Stimulated activated CD8-positive, alpha-beta memory T cell treated with anti-CD3 and anti-CD28 coated beads, Interleukin-12 subunit alpha, Interleukin-12 subunit beta, amount 100 ng/mL, for 1 hour (primary cell): ENCODE data around the gene COL23A1.
"Not testable (repeated sequence)": the region's sequence is repeated elsewhere in the genome, so short reads cannot be mapped to it uniquely, and the experiment has no call there.

Experiments
- DNase-seq: peaks from one replicate; pipeline ENCODE4 v3.0.0-alpha.2; 2020; ENCODE audit warnings: low read depth

COL23A1 gene

DNA sequence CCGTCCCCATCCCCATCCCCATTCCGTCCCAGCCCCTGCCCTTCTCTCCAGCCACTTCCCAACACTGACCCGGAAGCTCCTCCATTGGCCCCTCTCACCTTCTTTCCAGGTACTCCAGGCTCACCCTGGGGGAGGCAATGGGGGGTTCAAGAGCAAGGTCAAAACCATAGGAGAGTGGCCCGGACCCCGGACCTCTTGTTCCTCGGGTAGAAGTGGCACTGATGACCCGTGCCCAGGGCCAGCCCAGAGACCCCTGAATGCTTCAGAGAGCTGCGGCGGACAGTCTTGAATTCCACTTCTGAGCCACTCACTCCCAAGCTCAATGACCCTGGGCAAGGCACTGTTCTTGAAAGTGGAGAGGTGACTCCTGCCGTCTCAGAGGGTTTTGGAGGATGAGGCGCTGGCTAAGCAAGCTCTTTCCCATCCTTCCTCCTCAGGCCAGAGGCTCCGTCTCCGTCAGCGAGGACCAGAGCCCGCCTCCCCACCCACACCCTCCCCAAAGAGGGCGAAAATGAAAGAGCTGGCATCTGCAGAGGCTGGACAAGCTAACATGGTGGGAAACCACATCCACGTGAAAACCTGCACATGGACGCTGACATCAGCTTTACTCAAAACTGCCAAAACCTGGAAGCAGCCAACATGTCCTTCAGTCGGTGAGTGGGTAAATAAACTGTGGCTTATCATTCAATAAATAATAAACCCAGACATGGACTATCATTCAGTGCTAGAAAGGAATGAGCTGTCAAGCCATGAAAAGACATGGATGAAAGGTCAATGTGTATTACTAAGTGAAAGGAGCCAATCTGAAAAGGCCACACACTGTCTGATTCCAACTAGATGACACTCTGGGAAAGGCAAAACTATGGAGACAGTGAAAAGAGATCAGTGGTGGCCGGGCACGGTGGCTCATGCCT is 330.3 kb downstream of the COL23A1 start:
- DNase-seq: no peak

DNA sequence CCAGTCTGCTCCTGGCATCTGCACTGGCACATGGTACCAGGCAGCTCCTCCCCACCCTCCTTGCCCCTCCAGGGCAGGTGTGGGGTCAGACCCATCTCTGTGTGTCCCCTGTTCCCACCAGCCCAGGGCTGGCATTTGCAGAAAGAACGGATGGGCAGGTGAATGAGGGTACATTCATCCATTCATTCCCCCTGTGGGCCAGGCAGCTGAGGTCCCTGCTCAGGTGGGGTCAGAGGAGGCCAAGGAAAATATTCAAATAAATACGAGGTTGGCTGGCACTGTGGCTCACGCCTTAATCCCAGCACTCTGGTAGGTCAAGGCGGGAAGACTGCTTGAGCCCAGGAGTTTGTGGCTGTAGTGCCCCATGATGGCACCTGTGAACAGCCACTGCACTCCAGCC is 332.5 kb downstream of the COL23A1 start:
- DNase-seq: no peak

DNA sequence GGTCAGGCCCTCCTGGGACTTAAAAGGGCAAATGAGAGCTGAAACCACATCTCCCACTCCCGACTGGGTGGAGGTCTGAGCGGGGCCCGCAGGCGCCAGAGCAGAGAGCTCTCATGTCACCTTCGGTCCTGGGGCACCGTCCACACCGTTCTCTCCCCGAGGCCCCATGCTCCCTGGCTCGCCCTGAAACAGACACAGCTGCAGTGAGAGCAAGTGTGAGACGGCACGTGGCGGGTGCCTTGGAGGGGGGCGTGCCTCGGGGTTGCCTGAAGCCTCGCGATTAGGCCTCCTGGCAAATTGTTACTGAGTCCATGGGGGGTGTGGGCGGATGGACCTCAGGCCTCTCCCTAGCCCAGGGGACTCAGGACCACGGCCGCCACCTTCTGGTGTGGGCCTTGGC is 333.4 kb downstream of the COL23A1 start:
- no peak for DNase-seq

DNA sequence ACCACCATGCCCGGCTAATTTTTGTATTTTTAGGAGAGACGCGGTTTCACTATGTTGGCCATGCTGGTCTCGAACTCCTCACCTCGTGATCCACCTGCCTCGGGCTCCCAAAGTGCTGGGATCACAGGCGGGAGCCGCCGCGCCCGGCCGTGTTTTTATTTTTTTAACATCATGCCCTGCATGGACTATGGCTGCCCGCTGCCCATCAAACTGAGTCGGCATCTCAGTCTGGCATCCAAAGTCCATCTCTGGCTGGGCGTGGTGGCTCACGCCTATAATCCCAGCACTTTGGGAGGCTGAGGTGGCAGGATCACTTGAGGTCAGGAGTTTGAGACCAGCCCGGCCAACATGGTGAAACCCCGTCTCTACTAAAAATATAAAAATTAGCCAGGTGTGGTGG is 336.6 kb downstream of the COL23A1 start:
- DNase-seq: not testable (repeated sequence)

DNA sequence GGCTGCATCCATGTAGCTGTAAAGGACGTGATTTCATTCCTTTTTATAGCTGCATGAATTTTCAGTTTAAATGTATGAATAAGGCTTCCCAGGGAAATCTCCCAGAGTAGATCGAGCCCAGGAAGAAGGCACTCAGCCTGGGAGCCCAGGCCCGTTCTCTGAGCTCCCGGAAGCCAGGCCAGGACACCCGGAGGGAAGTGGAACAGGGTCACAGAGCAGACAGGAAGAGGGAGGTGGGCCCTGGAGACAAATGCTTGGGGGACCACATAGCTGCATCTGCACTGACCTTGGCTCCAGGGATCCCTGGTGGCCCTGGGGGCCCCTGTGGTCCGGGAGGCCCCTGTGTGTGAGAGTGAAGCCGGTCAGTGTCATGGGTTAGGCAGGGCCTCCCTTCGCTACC is 337.9 kb downstream of the COL23A1 start:
- DNase-seq: no peak

DNA sequence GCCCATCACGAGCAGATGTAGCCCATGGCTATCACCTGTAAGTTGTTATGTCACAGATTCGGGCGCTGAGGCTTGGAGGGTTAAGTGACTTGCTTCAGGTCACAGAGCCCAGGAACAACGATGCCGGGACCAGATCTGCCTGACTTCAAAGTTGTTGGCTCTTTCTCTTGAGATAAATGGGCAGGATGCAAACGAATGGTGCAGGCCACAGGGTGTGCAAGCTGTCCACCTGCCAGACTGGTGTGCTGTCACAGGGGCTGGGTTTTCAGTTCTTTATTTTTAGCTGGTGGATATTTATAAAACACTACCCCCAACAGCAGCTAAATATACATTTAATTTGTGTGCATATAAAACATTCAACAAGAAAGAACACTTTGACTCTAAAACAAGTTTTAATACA is 339.9 kb downstream of the COL23A1 start:
- DNase-seq: no peak

DNA sequence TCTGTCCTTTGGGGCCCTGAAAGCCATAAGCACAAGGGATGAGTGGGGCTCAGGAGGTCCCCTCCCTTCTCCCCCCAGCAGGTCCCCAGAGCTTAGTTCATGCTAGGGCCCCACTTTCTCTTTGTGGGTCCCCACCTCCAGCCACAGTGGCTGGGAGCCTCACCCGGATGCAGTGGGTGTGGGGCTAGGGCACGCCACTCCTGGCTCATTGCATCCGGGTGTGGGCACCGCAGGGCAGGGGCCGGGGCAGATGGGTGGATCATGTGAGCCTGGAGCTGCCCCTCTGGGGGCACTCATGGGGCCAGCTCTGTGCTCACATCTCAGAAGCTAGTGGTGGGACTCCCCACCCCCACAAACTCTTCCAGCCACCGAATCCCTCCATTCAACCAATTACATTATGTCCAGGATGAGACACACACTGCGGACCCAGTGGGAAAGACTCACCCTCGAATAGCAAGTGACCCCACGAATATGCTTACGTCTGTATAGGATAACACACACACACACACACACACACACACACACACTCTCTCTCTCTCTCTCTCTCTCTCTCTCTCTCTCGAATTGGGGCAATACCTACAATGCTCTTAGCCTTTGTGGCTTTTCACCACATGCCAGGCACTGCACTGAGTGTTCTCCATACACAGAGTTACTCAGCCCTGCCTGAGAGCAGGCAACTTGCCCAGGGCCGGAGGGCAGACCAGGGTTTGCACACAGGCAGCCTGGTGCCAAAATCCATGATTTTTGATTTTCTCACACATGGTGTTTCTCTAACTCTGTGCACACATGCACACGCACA is 340.8 kb downstream of the COL23A1 start:
- no peak for DNase-seq

DNA sequence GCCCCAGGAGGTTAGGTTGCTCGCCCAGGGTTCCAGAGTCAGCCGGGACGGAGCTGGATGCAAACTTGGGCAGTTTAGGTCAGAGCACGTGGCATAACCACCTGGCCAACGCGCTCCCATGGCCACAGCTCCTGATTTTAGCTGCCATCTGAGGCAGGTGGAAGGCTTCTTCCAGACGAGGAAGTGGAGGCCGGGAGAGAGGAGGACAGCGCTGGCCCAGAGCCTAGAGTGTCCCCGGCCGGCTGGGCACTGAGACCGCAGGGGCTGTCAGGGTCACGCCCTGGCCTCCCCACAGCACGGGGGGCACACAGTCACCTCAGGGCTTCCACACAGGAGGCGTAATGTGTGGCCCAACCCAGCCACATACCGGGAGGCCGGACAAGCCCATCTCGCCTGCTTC is 341.4 kb downstream of the COL23A1 start:
- DNase-seq: no peak

DNA sequence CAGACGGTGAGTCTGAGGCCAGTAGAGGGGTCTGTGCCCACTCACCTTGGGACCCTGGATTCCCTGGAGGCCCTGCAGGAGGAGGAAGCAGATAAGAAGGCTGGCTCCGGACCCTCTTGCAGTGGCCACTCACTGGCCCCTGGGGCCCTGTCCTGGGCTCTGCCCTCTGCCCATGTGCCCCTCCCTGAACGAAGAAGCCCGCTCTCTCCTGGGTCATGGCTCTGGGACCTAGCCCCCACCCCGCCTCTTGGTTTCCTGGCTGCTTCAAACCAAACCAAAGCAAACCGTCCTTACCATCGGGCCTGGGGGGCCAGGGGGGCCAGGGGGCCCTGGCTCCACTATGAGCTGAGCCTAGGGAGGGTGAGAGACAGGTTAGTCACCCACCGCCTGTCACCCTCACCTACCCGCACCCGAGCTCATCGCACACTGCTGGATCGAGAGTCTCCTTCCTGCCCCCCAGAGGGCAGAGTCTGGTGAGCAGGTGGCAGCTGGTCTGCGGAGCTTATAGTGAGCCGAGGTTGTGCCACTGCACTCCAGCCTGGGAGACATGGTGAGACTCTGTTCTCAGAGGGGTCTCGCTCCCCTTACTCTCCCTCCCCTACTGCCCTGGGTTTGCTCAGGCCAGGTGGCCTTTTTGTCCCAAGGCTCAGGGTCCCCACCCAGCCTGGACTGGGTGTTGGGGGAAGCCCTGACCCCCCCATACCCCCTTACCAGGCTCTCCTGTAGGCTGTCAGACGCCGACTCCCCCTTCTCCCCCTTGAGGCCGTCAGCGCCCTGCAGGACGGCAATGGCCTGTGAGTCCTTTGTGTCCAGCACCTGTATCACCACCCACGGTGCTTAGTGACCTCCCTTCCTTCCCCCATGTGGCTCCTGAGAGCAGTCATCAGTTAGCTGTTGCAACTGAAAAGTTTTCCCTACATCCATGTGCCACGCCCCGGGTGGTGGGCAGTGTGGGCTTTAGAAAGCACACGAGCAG is 342.4 kb downstream of the COL23A1 start:
- DNase-seq: no peak

DNA sequence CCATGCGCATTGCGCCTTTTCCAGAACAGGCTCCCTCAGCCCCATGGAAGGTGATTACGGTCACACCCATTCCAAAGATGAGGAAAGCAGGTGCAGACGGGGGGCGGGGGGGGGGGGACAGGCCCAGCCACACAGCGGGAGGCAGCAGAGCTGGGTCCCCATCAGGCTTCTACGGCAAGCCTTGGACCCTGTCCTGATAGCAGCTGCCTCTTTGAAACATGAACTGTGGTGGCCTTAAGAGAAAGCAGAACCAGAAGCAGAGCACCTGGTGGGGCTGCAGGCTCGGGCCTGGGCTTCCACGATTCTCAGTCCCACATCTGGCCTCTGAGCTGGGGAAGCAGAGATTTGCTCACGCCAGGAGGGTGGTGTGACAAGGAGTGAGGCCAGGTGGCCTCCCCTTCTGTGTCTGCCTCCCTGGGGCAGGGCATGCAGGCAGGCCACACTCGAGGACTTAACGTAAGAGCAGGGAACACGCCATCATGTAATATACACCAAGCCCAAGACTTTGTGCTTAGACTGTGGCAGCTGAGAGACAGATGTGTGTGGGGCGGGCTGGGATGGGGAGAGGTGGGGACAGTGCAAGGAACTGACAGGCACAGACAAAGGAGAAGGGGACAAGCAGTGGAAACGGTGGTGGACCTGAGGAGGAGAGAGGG is 343.4 kb downstream of the COL23A1 start:
- no peak for DNase-seq

DNA sequence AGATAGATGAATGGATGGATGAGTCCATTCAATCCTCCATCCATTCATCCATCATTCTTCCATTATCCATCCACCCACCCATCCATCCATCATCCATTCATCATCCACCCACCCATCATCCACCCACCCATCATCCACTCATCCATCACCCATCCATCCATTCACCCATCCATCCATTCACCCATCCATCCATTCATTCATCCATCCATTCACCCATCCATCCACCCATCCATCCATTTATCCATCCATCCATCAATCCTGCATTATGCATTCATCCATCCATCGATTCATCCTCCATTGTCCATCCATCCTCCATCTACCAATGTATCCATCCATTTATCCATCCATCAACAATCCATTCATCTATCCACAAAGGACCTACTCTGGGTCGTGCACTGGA is 344.8 kb downstream of the COL23A1 start:
- no peak for DNase-seq

DNA sequence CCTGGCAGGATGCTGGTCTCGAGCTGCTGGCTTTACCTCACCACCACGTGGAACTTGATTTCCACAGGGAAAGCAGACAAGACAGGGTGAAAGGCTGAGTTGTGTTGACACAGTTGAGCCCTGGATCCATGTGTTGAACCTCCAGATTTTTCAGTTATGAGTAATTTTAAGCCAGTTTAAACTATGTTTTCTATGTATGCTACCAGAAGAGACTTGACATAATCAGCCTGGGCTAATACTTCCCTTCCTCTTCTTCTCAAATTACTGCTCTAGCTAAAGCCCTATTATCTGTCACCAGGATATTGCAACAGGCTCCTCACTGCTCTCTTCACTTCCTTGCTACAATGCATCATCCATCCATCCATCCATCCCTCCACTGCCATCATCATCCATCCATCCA is 345.6 kb downstream of the COL23A1 start:
- no peak for DNase-seq

DNA sequence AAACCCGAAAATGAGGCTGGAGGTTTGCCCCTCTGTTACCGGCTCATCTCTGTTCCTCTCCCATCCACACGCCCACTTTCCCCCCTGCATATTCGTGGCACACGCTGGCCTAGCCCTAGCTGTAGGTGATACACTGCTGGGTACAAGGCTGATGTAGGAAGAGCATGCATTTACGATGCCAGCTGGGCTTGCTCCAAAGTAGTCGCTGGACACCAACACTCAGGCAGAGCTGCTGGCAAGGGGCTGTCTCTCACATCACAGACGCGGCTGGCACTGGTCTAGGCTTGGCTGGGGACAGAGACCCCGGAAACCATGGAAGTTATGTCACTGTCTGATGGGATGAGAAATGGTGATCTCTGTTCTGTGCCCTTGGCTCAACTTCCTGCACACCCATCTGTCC is 347.8 kb downstream of the COL23A1 start:
- DNase-seq: no peak

DNA sequence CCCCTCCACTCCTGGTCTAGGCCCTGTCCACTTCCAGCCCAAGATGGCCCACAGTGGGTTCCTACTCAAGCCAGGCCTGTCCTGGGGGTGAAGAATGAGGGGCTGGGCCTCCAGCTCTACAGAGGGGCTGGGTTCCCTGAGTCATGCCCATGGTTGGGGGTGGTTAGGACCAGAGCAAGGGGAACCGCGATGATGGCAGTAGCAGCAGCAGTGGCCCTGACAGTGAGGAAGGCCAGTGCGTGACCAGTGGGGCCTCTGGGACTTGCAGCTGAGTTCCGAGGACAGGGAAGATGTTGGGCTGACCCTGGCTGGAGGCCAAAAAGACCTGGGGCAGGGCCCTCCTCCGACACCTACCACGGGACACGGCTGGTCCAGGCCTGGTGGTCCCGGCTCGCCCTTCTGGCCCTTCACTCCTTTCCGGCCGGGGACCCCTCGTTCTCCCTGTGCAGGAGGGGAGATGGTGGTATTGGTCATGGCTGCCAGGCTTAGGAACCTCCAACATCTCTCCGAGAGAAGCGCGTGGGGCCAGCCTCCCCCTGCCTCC is 348.4 kb downstream of the COL23A1 start:
- DNase-seq: no peak

DNA sequence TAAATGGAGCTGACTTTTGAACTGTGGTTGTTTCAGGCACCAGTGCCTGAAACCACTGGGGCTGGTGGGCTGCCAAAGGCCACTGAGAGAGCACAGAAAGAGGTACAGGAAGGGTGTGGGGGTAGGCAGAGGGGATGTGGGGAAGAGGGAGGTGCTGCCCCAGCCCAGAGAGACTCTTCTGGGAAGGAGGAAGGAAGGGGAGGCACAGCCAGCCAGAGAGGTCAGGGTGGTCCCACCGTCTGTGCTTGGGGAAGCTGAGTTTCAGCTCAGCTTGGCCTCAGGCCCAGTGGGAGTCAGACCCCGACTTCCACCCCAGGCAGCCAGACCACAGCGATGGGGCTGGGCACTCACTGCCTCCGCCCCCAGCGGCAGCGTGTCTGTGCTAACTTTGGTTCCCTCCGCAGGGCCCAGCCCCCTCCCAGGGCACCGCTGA is 348.9 kb downstream of the COL23A1 start:
- DNase-seq: no peak

DNA sequence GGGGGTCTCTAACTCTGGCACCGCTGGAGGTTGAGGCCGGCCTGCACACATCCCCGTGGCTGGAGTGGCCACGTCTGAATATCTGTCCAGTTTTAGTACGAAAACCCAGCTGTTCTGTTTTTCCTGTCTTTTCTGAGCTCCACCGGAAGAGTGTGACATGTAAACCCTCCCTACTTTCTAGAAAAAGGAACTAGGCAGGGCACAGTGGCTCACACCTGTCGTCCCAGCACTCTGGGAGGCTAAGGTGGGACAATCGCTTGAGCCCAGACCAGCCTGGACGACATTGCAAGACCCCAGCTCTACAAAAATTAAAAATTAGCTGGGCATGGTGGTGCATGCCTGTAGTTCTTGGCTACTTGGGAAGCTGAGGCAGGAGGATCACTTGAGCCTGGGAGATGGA is 349.4 kb downstream of the COL23A1 start:
- DNase-seq: no peak

DNA sequence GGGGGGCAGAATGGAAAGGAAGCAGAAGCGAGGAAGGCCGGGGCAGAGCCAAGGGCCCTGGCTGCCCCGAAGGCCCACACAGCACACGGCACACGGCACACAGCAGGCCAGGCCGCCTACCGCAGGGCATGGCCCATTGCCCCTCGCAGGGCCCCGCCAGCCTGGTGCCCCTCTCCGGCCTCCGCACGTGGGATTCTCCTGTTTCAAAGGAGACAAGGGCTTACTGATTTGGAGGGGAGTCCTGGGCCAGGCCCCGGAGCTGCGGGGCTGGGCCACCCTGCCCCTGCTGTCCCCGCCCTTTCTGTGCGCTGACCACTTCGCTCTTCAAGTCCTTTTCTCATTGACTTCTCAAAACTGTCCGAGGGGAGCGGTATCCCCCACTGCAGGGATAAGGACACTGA is 349.9 kb downstream of the COL23A1 start:
- DNase-seq: no peak

DNA sequence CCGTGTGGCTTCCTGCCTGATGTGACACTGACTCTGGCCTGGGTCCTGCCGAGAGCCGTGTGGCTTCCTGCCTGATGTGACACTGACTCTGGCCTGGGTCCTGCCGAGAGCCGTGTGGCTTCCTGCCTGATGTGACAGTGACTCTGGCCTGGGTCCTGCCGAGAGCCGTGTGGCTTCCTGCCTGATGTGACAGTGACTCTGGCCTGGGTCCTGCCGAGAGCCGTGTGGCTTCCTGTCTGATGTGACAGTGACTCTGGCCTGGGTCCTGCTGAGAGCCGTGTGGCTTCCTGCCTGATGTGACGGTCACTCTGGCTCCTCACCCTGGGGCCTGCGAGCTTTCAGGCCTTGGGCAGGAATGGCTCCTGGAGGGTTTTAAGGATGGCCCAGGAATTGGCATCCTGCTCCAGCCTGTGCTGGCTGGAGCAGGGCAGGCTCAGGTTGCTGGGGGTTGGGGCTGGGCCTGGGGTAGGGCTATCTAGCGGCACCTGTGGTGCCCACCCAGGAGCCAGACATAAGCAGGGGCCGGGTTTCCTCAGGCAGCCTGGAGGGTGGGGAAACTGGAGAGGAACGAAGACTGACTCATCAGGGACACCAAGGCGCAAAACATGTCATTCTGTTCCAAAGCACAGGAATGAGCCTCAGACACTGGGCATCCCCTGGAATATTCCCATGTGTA is 350.4 kb downstream of the COL23A1 start:
- not testable (repeated sequence) for DNase-seq

DNA sequence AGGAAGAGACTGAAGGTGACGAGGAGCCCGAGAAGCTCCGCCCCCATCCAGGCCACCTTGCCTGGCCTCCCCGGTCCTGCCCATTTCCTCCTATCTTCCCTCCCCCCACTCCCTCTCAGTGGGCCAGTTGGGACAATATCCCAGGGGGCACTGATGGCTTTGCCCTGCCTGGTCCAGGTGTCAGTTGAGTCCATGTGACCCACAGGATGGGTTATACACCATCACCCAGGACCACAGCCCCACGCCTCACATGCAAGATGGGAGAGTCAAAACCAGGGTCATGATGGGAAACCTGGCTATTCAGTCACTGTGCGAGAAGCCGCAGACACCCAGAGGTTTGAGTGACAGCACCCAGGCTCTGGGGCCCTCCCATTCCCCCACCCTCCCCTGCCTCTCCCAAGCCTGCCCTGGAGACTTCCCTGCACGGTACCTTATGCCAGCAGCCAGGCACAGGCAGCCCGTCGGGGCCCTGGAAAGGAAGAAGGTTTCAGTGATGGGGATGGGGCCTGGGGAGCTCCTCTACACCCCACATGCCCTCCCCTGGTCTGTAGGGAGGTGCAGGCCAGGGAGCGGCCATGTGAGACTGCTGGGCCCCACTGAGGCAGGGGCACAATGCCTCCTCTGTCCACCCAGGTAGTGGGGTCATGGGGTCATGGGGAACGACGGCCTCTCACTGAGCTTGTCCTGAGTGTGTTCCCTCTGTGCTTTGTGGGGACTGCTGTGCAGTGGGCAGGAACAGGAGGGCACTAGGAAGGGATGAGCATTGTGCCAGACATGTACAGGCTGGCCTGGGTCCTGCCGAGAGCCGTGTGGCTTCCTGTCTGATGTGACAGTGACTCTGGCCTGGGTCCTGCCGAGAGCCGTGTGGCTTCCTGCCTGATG is 351.2 kb downstream of the COL23A1 start:
- no peak for DNase-seq

DNA sequence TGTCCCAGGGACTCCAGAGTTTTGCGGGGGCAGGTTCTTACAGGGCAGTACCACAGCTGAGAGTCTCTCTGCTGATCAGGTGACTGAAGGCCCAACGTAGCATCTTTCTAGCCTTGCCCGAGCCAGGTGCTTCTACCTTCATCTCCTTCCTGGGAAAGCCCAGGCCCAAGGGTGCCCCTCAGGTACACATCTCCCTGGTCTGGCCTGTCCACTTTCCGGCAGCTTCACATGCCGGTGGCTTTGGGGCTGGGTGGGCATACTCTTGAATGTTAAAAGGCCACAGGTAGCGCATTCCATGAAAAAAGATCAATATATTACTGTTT is 351.9 kb downstream of the COL23A1 start:
- DNase-seq: no peak
